Nephron (organoid): Measurements from ENCODE around the gene PCSK9.

Experiments
- H3K27ac Mint-ChIP-seq, 3 experiments: 2 replicates each; pipeline ENCODE4 v1.8.0; 2020; ENCODE audit warnings: mixed read lengths in 3 of 3, mild to moderate bottlenecking in 2 of 3, moderate library complexity in 1 of 3
- H3K27me3 Mint-ChIP-seq: 2 replicates; pipeline ENCODE4 v1.8.0; 2021; ENCODE audit warnings: low read depth, mild to moderate bottlenecking, moderate library complexity, mixed read lengths
- H3K36me3 Mint-ChIP-seq: 2 replicates; pipeline ENCODE4 v1.8.0; 2020; ENCODE audit warnings: low read depth, mixed read lengths
- H3K4me1 Mint-ChIP-seq: 2 replicates; pipeline ENCODE4 v1.8.0; 2020; ENCODE audit warnings: mixed read lengths
- H3K4me3 Mint-ChIP-seq, 3 experiments: 2 replicates each; pipeline ENCODE4 v1.8.0; 2020; ENCODE audit warnings: mild to moderate bottlenecking in 3 of 3, mixed read lengths in 3 of 3, moderate library complexity in 2 of 3
- H3K9me3 Mint-ChIP-seq: 2 replicates; pipeline ENCODE4 v1.8.0; 2020; ENCODE audit warnings: mixed read lengths
- CTCF ChIP-seq, 3 experiments: fragments of 200-600 bp; sonication (generic); IDR thresholded peaks; one replicate each; pipeline ENCODE4 v1.5.0; 2021; ENCODE audit warnings: antibody characterized with exemption in 3 of 3; ENCODE audit not compliant: unreplicated experiment in 3 of 3

PCSK9 gene

DNA sequence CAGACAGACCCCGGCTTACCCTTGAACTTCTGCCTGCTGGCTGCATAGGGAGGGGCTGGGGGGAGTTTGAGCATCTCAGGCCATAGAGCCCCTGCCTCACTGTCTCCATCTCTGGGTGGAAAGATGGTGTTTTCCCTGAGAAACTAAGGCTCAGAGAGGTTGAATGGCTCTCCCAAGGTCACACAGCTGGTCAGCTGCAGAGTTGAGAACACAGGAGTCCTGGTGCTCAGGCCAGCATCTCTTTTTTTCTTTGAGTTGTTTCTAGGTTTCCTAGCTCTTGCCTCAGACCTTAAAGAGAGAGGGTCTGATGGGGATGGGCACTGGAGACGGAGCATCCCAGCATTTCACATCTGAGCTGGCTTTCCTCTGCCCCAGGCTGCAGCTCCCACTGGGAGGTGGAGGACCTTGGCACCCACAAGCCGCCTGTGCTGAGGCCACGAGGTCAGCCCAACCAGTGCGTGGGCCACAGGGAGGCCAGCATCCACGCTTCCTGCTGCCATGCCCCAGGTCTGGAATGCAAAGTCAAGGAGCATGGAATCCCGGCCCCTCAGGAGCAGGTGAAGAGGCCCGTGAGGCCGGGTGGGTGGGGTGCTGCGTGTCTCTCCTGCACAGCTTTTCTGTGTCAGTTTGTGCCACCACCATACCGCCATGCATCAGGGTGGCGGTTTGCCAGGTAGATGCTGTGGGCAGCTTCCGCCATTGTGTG lies 21.8 kb downstream of the PCSK9 start:
- no peak for TF ChIP-seq CTCF (IDR thresholded peaks at IDR 0.05; ENCODE audit: unreplicated experiment in 3 of 3)

DNA sequence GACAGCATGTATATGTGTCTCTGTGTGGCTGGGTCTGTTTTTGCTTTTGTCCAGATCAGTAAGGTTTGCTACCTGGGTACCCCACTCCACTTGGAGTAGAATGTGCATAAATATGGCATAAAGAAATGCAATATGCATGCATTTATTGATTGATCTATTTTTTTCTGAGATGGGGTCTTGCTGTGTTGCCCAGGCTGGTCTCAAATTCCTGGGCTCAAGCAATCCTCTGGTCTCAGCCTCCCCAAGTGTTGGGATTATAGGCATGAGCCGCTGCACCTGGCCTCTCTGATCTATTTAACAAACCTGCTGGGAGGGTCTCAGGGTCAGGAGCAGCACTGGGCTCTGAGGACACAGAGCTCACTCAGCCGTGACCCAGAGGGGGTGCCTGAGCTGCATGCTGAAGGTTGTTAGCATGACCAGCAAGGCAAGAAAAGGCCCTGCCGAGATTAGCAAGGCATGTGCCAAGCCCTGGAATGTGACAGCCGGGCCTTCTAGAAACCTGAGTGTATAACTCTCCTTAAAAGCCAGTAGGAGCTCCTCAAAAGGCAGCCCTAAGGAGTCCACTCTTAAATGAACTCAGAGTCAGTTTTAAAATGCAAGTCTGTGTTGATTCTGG lies 22.5 kb downstream of the PCSK9 start:
- H3K36me3 Mint-ChIP-seq, result peaks cover 21% of the 10 kb centered on the region
- no peaks in the 10 kb centered on the region for H3K9me3 Mint-ChIP-seq
- peaks cover 22% of the 10 kb centered on the region for H3K4me1 Mint-ChIP-seq
- no peak overlapping the region for H3K4me3 Mint-ChIP-seq
- H3K27me3 Mint-ChIP-seq, result peaks cover 5% of the 10 kb centered on the region
- no peak for TF ChIP-seq CTCF (IDR thresholded peaks at IDR 0.05; ENCODE audit: unreplicated experiment in 3 of 3)
- H3K27ac Mint-ChIP-seq, result no peak overlapping the region

More for the DNA sequence above, 21.8 kb downstream of the PCSK9 start:
- Mint-ChIP-seq H3K36me3 (peaks cover 15% of the 10 kb centered on the region), H3K4me3 (no peak overlapping the region), H3K9me3 (no peaks in the 10 kb centered on the region), H3K27ac (no peak overlapping the region), H3K4me1 (peaks cover 20% of the 10 kb centered on the region), H3K27me3 (peaks cover 5% of the 10 kb centered on the region)

- Mint-ChIP-seq H3K27me3 (no peaks in the 10 kb centered on the region), H3K4me3 (no peak overlapping the region), H3K36me3 (peaks cover 29% of the 10 kb centered on the region), H3K27ac (no peak overlapping the region), H3K9me3 (no peaks in the 10 kb centered on the region), H3K4me1 (peaks cover 28% of the 10 kb centered on the region)
- TF ChIP-seq CTCF (IDR thresholded peaks at IDR 0.05; ENCODE audit: unreplicated experiment in 3 of 3), result no peak
These were observed 23.6 kb downstream of the PCSK9 start for GRCh38 chr1:55062801-55063576.

DNA sequence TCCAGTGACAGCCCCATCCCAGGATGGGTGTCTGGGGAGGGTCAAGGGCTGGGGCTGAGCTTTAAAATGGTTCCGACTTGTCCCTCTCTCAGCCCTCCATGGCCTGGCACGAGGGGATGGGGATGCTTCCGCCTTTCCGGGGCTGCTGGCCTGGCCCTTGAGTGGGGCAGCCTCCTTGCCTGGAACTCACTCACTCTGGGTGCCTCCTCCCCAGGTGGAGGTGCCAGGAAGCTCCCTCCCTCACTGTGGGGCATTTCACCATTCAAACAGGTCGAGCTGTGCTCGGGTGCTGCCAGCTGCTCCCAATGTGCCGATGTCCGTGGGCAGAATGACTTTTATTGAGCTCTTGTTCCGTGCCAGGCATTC lies 24.2 kb downstream of the PCSK9 start:
- H3K27me3 Mint-ChIP-seq, result no peaks in the 10 kb centered on the region
- TF ChIP-seq CTCF (IDR thresholded peaks at IDR 0.05; ENCODE audit: unreplicated experiment in 3 of 3), result no peak
- peaks cover 27% of the 10 kb centered on the region for H3K36me3 Mint-ChIP-seq
- no peak overlapping the region for H3K4me3 Mint-ChIP-seq
- H3K9me3 Mint-ChIP-seq, result no peaks in the 10 kb centered on the region
- no peak overlapping the region for H3K27ac Mint-ChIP-seq
- H3K4me1 Mint-ChIP-seq, result peaks cover 31% of the 10 kb centered on the region

DNA sequence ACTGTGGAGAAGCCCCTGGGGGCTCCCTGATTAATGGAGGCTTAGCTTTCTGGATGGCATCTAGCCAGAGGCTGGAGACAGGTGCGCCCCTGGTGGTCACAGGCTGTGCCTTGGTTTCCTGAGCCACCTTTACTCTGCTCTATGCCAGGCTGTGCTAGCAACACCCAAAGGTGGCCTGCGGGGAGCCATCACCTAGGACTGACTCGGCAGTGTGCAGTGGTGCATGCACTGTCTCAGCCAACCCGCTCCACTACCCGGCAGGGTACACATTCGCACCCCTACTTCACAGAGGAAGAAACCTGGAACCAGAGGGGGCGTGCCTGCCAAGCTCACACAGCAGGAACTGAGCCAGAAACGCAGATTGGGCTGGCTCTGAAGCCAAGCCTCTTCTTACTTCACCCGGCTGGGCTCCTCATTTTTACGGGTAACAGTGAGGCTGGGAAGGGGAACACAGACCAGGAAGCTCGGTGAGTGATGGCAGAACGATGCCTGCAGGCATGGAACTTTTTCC lies 24.8 kb downstream of the PCSK9 start:
- H3K4me1 Mint-ChIP-seq, result peaks cover 37% of the 10 kb centered on the region
- no peak for TF ChIP-seq CTCF (IDR thresholded peaks at IDR 0.05; ENCODE audit: unreplicated experiment in 3 of 3)
- no peak overlapping the region for H3K27ac Mint-ChIP-seq
- no peaks in the 10 kb centered on the region for H3K27me3 Mint-ChIP-seq
- H3K36me3 Mint-ChIP-seq, result peaks cover 33% of the 10 kb centered on the region
- no peaks in the 10 kb centered on the region for H3K9me3 Mint-ChIP-seq
- H3K4me3 Mint-ChIP-seq, result no peak overlapping the region
